Neuronal stem cell (in vitro differentiated cells): ENCODE measurements around the gene MMD.

ENCODE experiments used
- DNase-seq: peaks from one replicate; pipeline ENCODE4 v3.0.0-alpha.2; 2013; ENCODE audit warnings: low spot score
- H2AFZ ChIP-seq: one replicate; pipeline ENCODE4 v1.6.1; 2013; ENCODE audit warnings: mild to moderate bottlenecking, low read length, inconsistent platforms
- H2AK5ac ChIP-seq: 2 replicates; pipeline ENCODE4 v1.6.1; 2013; ENCODE audit warnings: low read depth, mild to moderate bottlenecking, inconsistent platforms, low read length, moderate library complexity, mixed read lengths
- H2BK120ac ChIP-seq: 2 replicates; pipeline ENCODE4 v1.6.1; 2013; ENCODE audit warnings: low read depth, mild to moderate bottlenecking, inconsistent platforms, low read length, moderate library complexity, mixed read lengths
- H2BK12ac ChIP-seq: one replicate; pipeline ENCODE4 v1.6.1; 2013; ENCODE audit warnings: low read length, inconsistent platforms
- H2BK15ac ChIP-seq: 2 replicates; pipeline ENCODE4 v1.6.1; 2013; ENCODE audit warnings: mild to moderate bottlenecking, low read length, inconsistent platforms, mixed read lengths
- H2BK5ac ChIP-seq: one replicate; pipeline ENCODE4 v1.6.1; 2013; ENCODE audit warnings: inconsistent platforms, mild to moderate bottlenecking, low read length, moderate library complexity
- H3K14ac ChIP-seq: one replicate; pipeline ENCODE4 v1.6.1; 2013; ENCODE audit warnings: low read length, inconsistent platforms
- H3K18ac ChIP-seq: 2 replicates; pipeline ENCODE4 v1.6.1; 2013; ENCODE audit warnings: low read length, inconsistent platforms
- H3K23ac ChIP-seq: 2 replicates; pipeline ENCODE4 v1.6.1; 2013; ENCODE audit warnings: low read depth, mild to moderate bottlenecking, mixed read lengths, low read length, inconsistent platforms; ENCODE audit not compliant: poor library complexity
- H3K27ac ChIP-seq: replicated peaks from 3 replicates; pipeline ENCODE4 v1.5.1; 2013; ENCODE audit warnings: low read length, inconsistent platforms
- H3K27me3 ChIP-seq, 3 experiments: 2 replicates each; pipeline ENCODE4 v1.6.1; 2013; ENCODE audit warnings: low read length in 3 of 3, mild to moderate bottlenecking in 2 of 3, inconsistent platforms in 1 of 3, low read depth in 1 of 3, mixed read lengths in 1 of 3, moderate library complexity in 1 of 3; ENCODE audit not compliant: control insufficient read depth in 3 of 3, insufficient read depth in 3 of 3
- H3K36me3 ChIP-seq, 2 donors: replicated peaks in 1 of 2; 2 replicates each; pipeline ENCODE4 v1.6.1; 2013; ENCODE audit warnings: low read length in 2 of 2; ENCODE audit not compliant: control insufficient read depth in 2 of 2, insufficient read depth in 2 of 2
- H3K4ac ChIP-seq: 2 replicates; pipeline ENCODE4 v1.6.1; 2013; ENCODE audit warnings: inconsistent platforms, mild to moderate bottlenecking, low read length, moderate library complexity
- H3K4me1 ChIP-seq, 2 donors: 1 replicate in 1 of 2; 2 replicates in 1 of 2; pipeline ENCODE4 v1.6.1; 2013; ENCODE audit warnings: low read length in 2 of 2, low read depth in 1 of 2; ENCODE audit not compliant: control insufficient read depth in 2 of 2, insufficient read depth in 1 of 2
- H3K4me2 ChIP-seq: one replicate; pipeline ENCODE4 v1.6.1; 2013; ENCODE audit warnings: mild to moderate bottlenecking, low read length, inconsistent platforms; ENCODE audit not compliant: insufficient read depth, poor library complexity, severe bottlenecking
- H3K4me3 ChIP-seq, 2 donors: 2 replicates each; pipeline ENCODE4 v1.5.1; 2013; ENCODE audit warnings: low read length in 2 of 2, mild to moderate bottlenecking in 2 of 2, inconsistent platforms in 1 of 2, moderate library complexity in 1 of 2
- H3K79me1 ChIP-seq: one replicate; pipeline ENCODE4 v1.6.1; 2013; ENCODE audit warnings: low read depth, mild to moderate bottlenecking, inconsistent platforms, low read length, moderate library complexity
- H3K9ac ChIP-seq: one replicate; pipeline ENCODE4 v1.6.1; 2013; ENCODE audit warnings: mild to moderate bottlenecking, low read depth, low read length, inconsistent platforms; ENCODE audit not compliant: poor library complexity
- H3K9me3 ChIP-seq, 2 donors: replicated peaks in 1 of 2; 2 replicates each; pipeline versions ENCODE3 to v1.6.1; 2013; ENCODE audit warnings: low read length in 2 of 2, mild to moderate bottlenecking in 2 of 2, inconsistent platforms in 1 of 2, low read depth in 1 of 2, mixed read lengths in 1 of 2, moderate library complexity in 1 of 2; ENCODE audit not compliant: control insufficient read depth in 2 of 2, insufficient read depth in 1 of 2
- H4K8ac ChIP-seq: one replicate; pipeline ENCODE4 v1.6.1; 2013; ENCODE audit warnings: low read depth, mild to moderate bottlenecking, inconsistent platforms, low read length, moderate library complexity
- H4K91ac ChIP-seq: one replicate; pipeline ENCODE4 v1.6.1; 2013; ENCODE audit warnings: low read length, low read depth, mild to moderate bottlenecking, inconsistent platforms; ENCODE audit not compliant: poor library complexity
- WGBS, 2 donors: extraction: QIAGEN DNeasy Blood & Tissue Kit; methylation state at CpG; one replicate each; pipeline ENCODE4 v1.1.7; 2013; ENCODE audit warnings: missing lambda C conversion rate in 2 of 2, mixed read lengths in 1 of 2; ENCODE audit not compliant: insufficient read length in 2 of 2, insufficient replicate concordance in 1 of 2; ENCODE audit errors: extremely low coverage in 2 of 2; 5-methylcytosine and 5-hydroxymethylcytosine counted together

Gene MMD

GRCh38 chr17:55434721-55435120 is 13.1 kb upstream of the MMD start:
- H3K79me1 ChIP-seq, result no peaks in the 10 kb centered on the region
- no peaks in the 10 kb centered on the region for H3K27me3 ChIP-seq
- no peak overlapping the region for H2BK15ac ChIP-seq
- H2BK12ac ChIP-seq, result no peak overlapping the region
- H3K36me3 ChIP-seq, result no peaks in the 10 kb centered on the region
- H3K14ac ChIP-seq, result no peak overlapping the region
- DNase-seq, result no peak
- no peak overlapping the region for H3K27ac ChIP-seq
- no peak overlapping the region for H2BK120ac ChIP-seq
- no peak overlapping the region for H2AK5ac ChIP-seq
- no peak overlapping the region for H3K4me2 ChIP-seq
- no peak overlapping the region for H3K4ac ChIP-seq
- H3K4me3 ChIP-seq, result no peak overlapping the region
- H4K8ac ChIP-seq, result no peak overlapping the region
- no peaks in the 10 kb centered on the region for H3K9me3 ChIP-seq
- H2BK5ac ChIP-seq, result no peak overlapping the region
- no peak overlapping the region for H3K9ac ChIP-seq
- H3K23ac ChIP-seq, result no peak overlapping the region
- peaks cover 3 to 7% of the 10 kb centered on the region in 2 donors for H3K4me1 ChIP-seq
- no peak overlapping the region for H2AFZ ChIP-seq
- WGBS, 2 donors, result no CpG with 5 or more reads among the region's 1 CpG
- H3K18ac ChIP-seq, result no peak overlapping the region
- H4K91ac ChIP-seq, result no peak overlapping the region

GRCh38 chr17:55433629-55434422 is 12.2 kb upstream of the MMD start:
- Histone ChIP-seq H4K91ac (no peak overlapping the region), H3K4ac (no peak overlapping the region), H3K79me1 (no peaks in the 10 kb centered on the region), H3K18ac (no peak overlapping the region), H3K27me3 (no peaks in the 10 kb centered on the region), H3K9ac (no peak overlapping the region), H4K8ac (no peak overlapping the region), H3K4me2 (no peak overlapping the region), H3K14ac (no peak overlapping the region), H2BK5ac (no peak overlapping the region), H2AK5ac (no peak overlapping the region), H3K9me3 (no peaks in the 10 kb centered on the region), H3K4me3 (no peak overlapping the region), H3K36me3 (no peaks in the 10 kb centered on the region), H2BK120ac (no peak overlapping the region), H2BK12ac (no peak overlapping the region), H3K27ac (no peak overlapping the region), H2AFZ (no peak overlapping the region), H3K23ac (no peak overlapping the region), H3K4me1 (peaks cover 3 to 7% of the 10 kb centered on the region in 2 donors), H2BK15ac (no peak overlapping the region)
- no peak for DNase-seq
- no CpG with 5 or more reads among the region's 7 CpGs for WGBS, 2 donors

- Histone ChIP-seq H2BK15ac (no peak overlapping the region), H3K4me2 (no peak overlapping the region), H3K4me1 (peaks cover 3 to 7% of the 10 kb centered on the region in 2 donors), H3K18ac (no peak overlapping the region), H3K36me3 (no peaks in the 10 kb centered on the region), H4K8ac (no peak overlapping the region), H3K4ac (no peak overlapping the region), H2AK5ac (no peak overlapping the region), H3K27ac (no peak overlapping the region), H3K14ac (no peak overlapping the region), H3K4me3 (no peak overlapping the region), H3K9me3 (no peaks in the 10 kb centered on the region), H2AFZ (no peak overlapping the region), H2BK120ac (no peak overlapping the region), H3K79me1 (no peaks in the 10 kb centered on the region), H3K23ac (no peak overlapping the region), H3K9ac (no peak overlapping the region), H4K91ac (no peak overlapping the region), H3K27me3 (no peaks in the 10 kb centered on the region), H2BK5ac (no peak overlapping the region), H2BK12ac (no peak overlapping the region)
- DNase-seq, result no peak
- WGBS, 2 donors, result no CpG with 5 or more reads among the region's 7 CpGs
Measured at GRCh38 chr17:55433029-55433628, 11.5 kb upstream of the MMD start.

- no peaks in the 10 kb centered on the region for H3K9me3 ChIP-seq
- no peak overlapping the region for H3K18ac ChIP-seq
- H3K4me1 ChIP-seq, result peaks cover 2 to 5% of the 10 kb centered on the region in 2 donors
- H4K91ac ChIP-seq, result no peak overlapping the region
- no peak overlapping the region for H2BK12ac ChIP-seq
- H3K4me3 ChIP-seq, result no peak overlapping the region
- H3K36me3 ChIP-seq, result no peaks in the 10 kb centered on the region
- H2AK5ac ChIP-seq, result no peak overlapping the region
- no peak overlapping the region for H3K14ac ChIP-seq
- H3K79me1 ChIP-seq, result no peaks in the 10 kb centered on the region
- H2AFZ ChIP-seq, result no peak overlapping the region
- no peak overlapping the region for H2BK5ac ChIP-seq
- no peak overlapping the region for H2BK120ac ChIP-seq
- no peak overlapping the region for H3K4me2 ChIP-seq
- H4K8ac ChIP-seq, result no peak overlapping the region
- no CpG with 5 or more reads among the region's 4 CpGs for WGBS, 2 donors
- DNase-seq, result no peak
- H3K23ac ChIP-seq, result no peak overlapping the region
- no peak overlapping the region for H3K9ac ChIP-seq
- H3K27ac ChIP-seq, result no peak overlapping the region
- H3K27me3 ChIP-seq, result no peaks in the 10 kb centered on the region
- no peak overlapping the region for H3K4ac ChIP-seq
- no peak overlapping the region for H2BK15ac ChIP-seq
Measured at GRCh38 chr17:55432358-55433028, 10.9 kb upstream of the MMD start.
